G401.6 (cell line): Measurements from ENCODE around the gene LENG9.

Experiments
- FAIRE-seq: peaks from 2 replicates; lab custom pipeline; 2012; peaks lifted over from hg19 to GRCh38; lab: Jason Lieb, UNC

The LENG9 gene

GRCh38 chr19:54436031-54436523 is 27.5 kb downstream of the LENG9 start:
- no peak for FAIRE-seq

GRCh38 chr19:54435551-54436016 is 28.0 kb downstream of the LENG9 start:
- no peak for FAIRE-seq

GRCh38 chr19:54434873-54435214 is 28.7 kb downstream of the LENG9 start:
- FAIRE-seq, result no peak

GRCh38 chr19:54434112-54434872 is 29.3 kb downstream of the LENG9 start:
- no peak for FAIRE-seq

GRCh38 chr19:54433697-54434096 is 29.9 kb downstream of the LENG9 start:
- no peak for FAIRE-seq

- peak; percentile 95 for FAIRE-seq
Observed at GRCh38 chr19:54432144-54432738, 31.3 kb downstream of the LENG9 start.

- no peak for FAIRE-seq
Observed at GRCh38 chr19:54431255-54431838, 32.2 kb downstream of the LENG9 start.

GRCh38 chr19:54430306-54431254 is 33.0 kb downstream of the LENG9 start:
- peak; percentile 63 for FAIRE-seq

GRCh38 chr19:54429545-54430227 is 33.9 kb downstream of the LENG9 start:
- no peak for FAIRE-seq

- FAIRE-seq, result no peak
Observed at GRCh38 chr19:54429176-54429495, 34.4 kb downstream of the LENG9 start.

- no peak for FAIRE-seq
Observed at GRCh38 chr19:54428323-54429175, 35.0 kb downstream of the LENG9 start.

- FAIRE-seq, result no peak
Observed at GRCh38 chr19:54427586-54427985, 36.0 kb downstream of the LENG9 start.

- FAIRE-seq, result no peak
Observed at GRCh38 chr19:54426291-54426931, 37.2 kb downstream of the LENG9 start.

- FAIRE-seq, result no peak
Observed at GRCh38 chr19:54425382-54425723, 38.2 kb downstream of the LENG9 start.

- FAIRE-seq, result no peak
Observed at GRCh38 chr19:54424660-54425381, 38.8 kb downstream of the LENG9 start.

- no peak for FAIRE-seq
Observed at GRCh38 chr19:54424201-54424600, 39.4 kb downstream of the LENG9 start.

- FAIRE-seq, result no peak
Observed at GRCh38 chr19:54422136-54422535, 41.4 kb downstream of the LENG9 start.

GRCh38 chr19:54421521-54421920 is 42.1 kb downstream of the LENG9 start:
- no peak for FAIRE-seq

- no peak for FAIRE-seq
Observed at GRCh38 chr19:54421169-54421516, 42.4 kb downstream of the LENG9 start.
